OCI-M2 (cell line): Measurements from ENCODE around the gene TMEM74B.

Source experiments
- DNase-seq: peaks from one replicate; lab custom pipeline; 2025; ENCODE audit not compliant: unreplicated experiment; lab: John Stamatoyannopoulos, UW

The TMEM74B gene

DNA sequence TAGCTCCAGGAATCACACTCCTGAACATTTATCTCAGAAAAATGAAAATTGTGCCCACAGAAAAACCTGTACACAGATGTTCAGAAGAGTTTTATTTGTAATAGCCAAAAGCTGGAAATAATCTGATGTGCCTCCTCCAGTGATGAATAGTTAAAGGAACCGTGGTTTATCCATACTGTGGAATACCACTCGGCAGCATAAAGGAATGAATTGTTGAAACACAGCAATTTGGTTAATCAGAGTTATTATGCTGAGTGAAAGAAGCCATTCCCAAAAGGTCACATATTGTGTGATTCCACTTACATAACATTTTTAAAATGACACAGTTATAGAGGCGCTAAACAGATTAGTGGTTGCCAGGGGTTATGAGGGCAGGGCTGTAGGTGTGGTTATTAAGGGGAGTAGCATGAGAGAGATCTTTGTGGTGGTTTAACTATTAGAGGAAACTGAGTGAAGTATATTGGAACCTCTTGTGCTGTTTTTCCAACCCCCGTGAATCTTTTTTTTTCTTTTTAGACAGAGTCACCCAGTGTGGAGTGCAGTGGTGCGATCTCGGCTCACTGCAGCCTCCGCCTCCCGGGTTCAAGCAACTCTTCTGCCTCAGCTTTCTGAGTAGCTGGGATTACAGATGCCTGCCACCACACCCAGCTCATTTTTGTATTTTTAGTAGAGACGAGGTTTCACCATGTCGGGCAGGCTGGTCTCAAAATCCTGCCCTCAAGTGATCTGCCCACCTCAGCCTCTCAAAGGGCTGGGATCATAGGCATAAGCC, 40.2 kb downstream of the TMEM74B start:
- no peak for DNase-seq

- no peak for DNase-seq
Measured at GRCh38 chr20:1137236-1137635, 47.5 kb downstream of the TMEM74B start.

DNA sequence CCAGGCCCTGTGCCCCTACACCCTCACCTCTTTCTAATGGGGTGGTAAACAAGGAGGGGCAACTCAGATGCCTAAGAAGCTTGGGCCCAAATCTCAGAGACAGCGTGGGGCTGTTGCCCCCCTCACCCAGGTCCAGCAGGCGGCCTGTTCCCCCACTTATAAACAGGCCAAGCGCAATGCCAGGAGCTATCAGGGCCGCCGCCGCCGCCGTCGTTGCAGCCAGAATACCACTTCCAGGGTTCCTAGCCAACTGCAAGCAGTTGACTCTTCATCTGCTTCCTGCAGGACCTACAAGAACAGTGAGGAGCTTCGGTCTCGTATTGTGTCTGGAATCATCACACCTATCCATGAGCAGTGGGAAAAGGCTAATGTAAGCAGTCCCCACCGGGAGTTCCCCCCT, 49.9 kb downstream of the TMEM74B start:
- DNase-seq: no peak

DNA sequence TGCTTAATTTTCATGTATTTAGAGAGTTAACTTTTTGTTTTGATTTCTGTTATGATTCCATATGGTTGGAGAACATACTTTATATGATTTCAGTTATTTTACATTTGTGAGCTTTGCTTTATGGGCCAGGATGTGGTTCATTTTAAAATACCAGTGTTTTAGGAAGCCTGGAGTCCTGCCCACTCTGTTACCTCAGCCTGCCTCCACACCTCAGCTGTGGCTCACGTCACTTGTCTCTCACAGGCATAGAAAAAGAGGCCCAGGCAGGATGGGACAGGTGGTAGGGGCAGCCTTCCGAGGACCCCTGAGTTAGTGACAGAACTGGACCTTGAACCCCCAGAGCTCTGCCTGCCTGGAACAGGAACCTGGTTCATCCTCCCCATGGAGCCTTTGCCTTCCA, 50.4 kb downstream of the TMEM74B start:
- no peak for DNase-seq

- DNase-seq: no peak
Measured at GRCh38 chr20:1131354-1131753, 53.4 kb downstream of the TMEM74B start.

GRCh38 chr20:1130847-1131246, 53.9 kb downstream of the TMEM74B start:
- no peak for DNase-seq
